Small intestine (tissue), 7 donors: Measurements from ENCODE around the gene AASDH. TPM values are rescaled to one million over a fixed set of nuclear protein-coding genes. Genes with fewer than 3 reads are reported as not detected.
A peak's percentile ranks its signal among the peaks of the same experiment; 100 is the strongest.

Source experiments
- DNase-seq, 2 donors: peaks; one replicate each; pipeline versions ENCODE4 v3.0.0 to v3.0.0-alpha.2; 2013
- FAIRE-seq: peaks from 2 replicates; lab custom pipeline; 2012; peaks lifted over from hg19 to GRCh38; lab: Jason Lieb, UNC
- H3K27ac ChIP-seq, 3 donors: one replicate each; pipeline ENCODE4 v1.5.1; 2013; ENCODE audit warnings: low read length in 2 of 3, mild to moderate bottlenecking in 2 of 3, control low read depth in 1 of 3, inconsistent platforms in 1 of 3, low read depth in 1 of 3, moderate library complexity in 1 of 3
- H3K27me3 ChIP-seq, 3 donors: one replicate each; pipeline ENCODE4 v1.6.1; 2013; ENCODE audit warnings: low read length in 3 of 3, inconsistent platforms in 1 of 3; ENCODE audit not compliant: control insufficient read depth in 3 of 3, insufficient read depth in 3 of 3
- H3K36me3 ChIP-seq, 3 donors: one replicate each; pipeline ENCODE4 v1.6.1; 2013; ENCODE audit warnings: low read length in 3 of 3, inconsistent platforms in 1 of 3, low read depth in 1 of 3, mild to moderate bottlenecking in 1 of 3, moderate library complexity in 1 of 3; ENCODE audit not compliant: control insufficient read depth in 3 of 3, insufficient read depth in 2 of 3
- H3K4me1 ChIP-seq, 3 donors: one replicate each; pipeline ENCODE4 v1.6.1; 2013; ENCODE audit warnings: low read length in 2 of 3, inconsistent platforms in 1 of 3, low read depth in 1 of 3, mild to moderate bottlenecking in 1 of 3, moderate library complexity in 1 of 3; ENCODE audit not compliant: control insufficient read depth in 3 of 3, insufficient read depth in 2 of 3
- H3K4me3 ChIP-seq, 3 donors: one replicate each; pipeline ENCODE4 v1.5.1; 2013; ENCODE audit warnings: low read length in 3 of 3, control low read depth in 1 of 3, inconsistent platforms in 1 of 3, low read depth in 1 of 3, mild to moderate bottlenecking in 1 of 3, moderate library complexity in 1 of 3
- H3K9me3 ChIP-seq, 2 donors: one replicate each; pipeline ENCODE4 v1.6.1; 2013; ENCODE audit warnings: low read depth in 1 of 2, low read length in 1 of 2; ENCODE audit not compliant: control insufficient read depth in 2 of 2, insufficient read depth in 1 of 2
- WGBS, 3 donors: extraction: QIAGEN DNeasy Blood & Tissue Kit; methylation state at CpG; one replicate each; pipeline ENCODE4 v1.1.7; 2013; 5-methylcytosine and 5-hydroxymethylcytosine counted together
- polyA plus RNA-seq, 4 donors: library from polyadenylated mRNA; stranded (reverse) in 3 of 4; unstranded in 1 of 4; fragments of 200-250 nt in 3 of 4; fragments of 120-200 nt in 1 of 4; gene quantifications; one replicate each; pipeline versions ENCODE4 v1.2.1 to v1.2.3, GENCODE V29; 2013
- donor health status: healthy with polysubstance abuse.
- donor health status: control.
- donor health status: control.
- donor health status: Bipolar disorder and iron deficiency.
- donor health status: healthy.

AASDH gene
- polyA plus RNA-seq, 4 donors, result 1.9 to 13.3 (median 4.1) TPM

DNA sequence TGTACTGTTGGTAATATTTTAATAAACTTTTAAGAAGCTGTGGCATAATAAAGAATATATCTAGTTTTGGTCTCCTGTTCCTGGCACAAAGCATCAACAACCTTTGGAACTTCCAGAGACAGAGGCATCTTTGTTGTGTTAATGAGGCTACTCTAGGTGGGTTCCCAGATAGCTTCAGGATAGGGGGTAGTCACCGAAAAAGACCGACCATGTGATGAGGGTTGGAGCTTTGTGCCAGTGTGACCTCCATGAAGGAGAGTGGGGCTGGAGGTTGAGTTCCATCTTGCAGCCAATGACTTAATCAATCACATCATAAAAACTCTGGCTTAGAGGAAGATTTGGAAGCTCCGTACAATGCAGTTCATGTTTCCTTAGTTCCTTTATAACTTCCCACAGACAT lies 38.2 kb upstream of the AASDH start:
- WGBS, 3 donors, result 80 to 93% (median 83%) methylated on average over 3 of the region's 3 CpGs
- Histone ChIP-seq H3K9me3 (no peaks in the 10 kb centered on the region), H3K27ac (no peak overlapping the region), H3K4me1 (no peaks in the 10 kb centered on the region), H3K4me3 (no peak overlapping the region), H3K27me3 (no peaks in the 10 kb centered on the region), H3K36me3 (peaks cover 0 to 2% (median 0%) of the 10 kb centered on the region in 3 donors)
- DNase-seq (no peak), FAIRE-seq (no peak)

DNA sequence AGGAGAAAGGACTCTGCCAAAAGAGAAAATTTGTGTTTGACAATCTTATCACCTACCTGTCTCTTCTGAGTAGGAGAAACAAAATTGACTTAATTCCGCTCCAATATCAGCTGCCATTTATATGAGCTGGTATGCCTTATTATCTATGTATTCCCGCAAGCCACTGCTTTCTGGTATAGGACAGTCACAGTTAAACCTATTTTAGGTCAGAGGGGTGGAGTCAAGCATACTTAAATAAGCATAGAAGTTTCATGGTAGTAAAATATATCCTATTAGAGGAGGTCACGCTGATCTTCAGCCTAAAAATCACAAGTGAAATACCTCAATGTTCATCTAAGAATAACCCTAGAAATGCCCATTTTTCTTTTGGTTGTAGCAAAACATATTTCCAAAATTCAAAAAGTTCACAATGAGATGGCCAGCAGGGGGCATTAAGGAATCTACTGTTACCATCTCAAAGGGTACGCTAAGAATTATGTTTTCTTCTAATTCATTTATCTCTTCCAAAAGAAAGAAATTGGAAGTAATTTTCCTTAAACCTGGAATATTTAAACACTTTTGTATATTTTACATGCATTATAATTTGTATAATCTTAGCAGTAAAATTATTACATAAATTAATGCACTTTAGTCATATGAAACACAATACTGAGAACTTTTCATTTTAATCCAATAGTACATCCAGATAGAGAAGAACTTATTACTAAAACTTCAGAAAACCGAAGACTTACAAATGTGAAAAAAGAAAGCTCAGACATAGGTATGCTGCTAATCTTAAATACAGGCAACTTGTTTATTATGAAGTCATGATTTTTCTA lies 37.6 kb upstream of the AASDH start:
- peak; percentile 84 for FAIRE-seq
- Histone ChIP-seq H3K4me3 (no peak overlapping the region), H3K9me3 (no peaks in the 10 kb centered on the region), H3K27me3 (no peaks in the 10 kb centered on the region), H3K4me1 (no peaks in the 10 kb centered on the region), H3K27ac (no peak overlapping the region), H3K36me3 (peaks cover 0 to 2% (median 0%) of the 10 kb centered on the region in 3 donors)
- peak; percentile 40 to 44 for DNase-seq
- whole genome bisulfite sequencing, 3 donors, result 60 to 71% (median 65%) methylated on average over 5 of the region's 5 CpGs

DNA sequence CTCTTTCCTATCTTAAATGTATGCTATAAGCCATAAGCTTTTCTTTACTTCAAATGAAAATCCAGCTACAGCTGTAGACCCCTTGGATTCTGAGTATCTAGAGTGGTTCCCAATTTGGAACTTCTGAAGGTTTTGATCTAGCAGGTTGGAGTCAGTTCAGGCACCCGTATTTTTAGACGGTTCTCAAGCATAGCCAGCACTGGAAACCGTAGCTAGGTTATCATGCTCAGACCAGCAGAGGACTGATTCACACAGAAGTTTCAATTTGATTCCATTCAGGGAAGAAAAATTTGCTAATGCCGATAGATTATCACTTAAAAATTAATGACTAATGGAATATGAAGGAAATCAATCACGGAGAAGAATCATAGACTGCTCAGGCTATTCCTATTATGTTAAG lies 36.9 kb upstream of the AASDH start:
- Histone ChIP-seq H3K27me3 (no peaks in the 10 kb centered on the region), H3K4me1 (no peaks in the 10 kb centered on the region), H3K36me3 (peaks cover 0 to 2% (median 0%) of the 10 kb centered on the region in 3 donors), H3K27ac (no peak overlapping the region), H3K9me3 (no peaks in the 10 kb centered on the region), H3K4me3 (no peak overlapping the region)
- 90 to 93% (median 90%) methylated on average over 5 of the region's 5 CpGs for WGBS, 3 donors
- FAIRE-seq (no peak), DNase-seq (no peak)

DNA sequence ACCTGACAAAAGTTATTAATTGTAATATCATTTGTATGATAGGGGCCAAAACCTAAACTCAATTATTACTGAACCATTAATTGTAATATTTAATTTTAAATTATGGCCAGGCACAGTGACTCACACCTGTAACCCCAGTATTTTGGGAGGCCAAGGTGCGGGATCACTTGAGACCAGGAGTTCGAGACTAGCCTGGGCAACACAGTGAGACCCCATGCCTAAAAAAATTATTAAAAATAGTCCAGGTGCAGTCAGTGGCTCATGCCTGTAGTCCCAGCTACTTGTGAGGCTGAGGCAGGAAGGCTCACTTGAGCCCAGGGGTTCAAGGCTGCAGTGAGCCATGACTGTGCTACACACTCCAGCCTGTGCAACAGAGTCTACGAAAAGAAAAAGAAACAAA lies 30.1 kb upstream of the AASDH start:
- H3K4me1 ChIP-seq, result no peaks in the 10 kb centered on the region
- DNase-seq (no peak), FAIRE-seq (no peak)
- H3K36me3 ChIP-seq, result peaks cover 0 to 5% (median 0%) of the 10 kb centered on the region in 3 donors
- WGBS, 3 donors, result 93 to 97% (median 96%) methylated on average over 3 of the region's 3 CpGs
- H3K27me3 ChIP-seq, result no peaks in the 10 kb centered on the region
- no peak overlapping the region for H3K4me3 ChIP-seq
- no peak overlapping the region for H3K27ac ChIP-seq
- H3K9me3 ChIP-seq, result no peaks in the 10 kb centered on the region

DNA sequence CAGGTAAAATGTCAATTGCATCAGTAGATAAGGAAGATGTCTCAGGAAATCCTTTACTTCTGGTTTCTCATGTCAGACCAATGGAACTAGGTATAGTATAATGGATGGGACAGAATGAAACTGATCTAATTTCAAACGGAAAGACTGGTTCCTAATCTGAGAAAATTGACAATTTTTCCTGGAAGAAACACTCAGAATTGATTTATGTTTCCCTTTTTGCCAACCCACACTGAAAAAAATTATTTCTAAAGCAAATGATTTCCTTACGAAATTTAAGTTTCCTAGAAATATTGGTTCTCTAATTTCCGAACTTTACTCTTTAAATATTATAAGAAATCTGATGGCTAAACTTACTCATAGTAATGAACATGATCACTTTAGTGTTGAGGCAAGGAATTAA lies 29.1 kb upstream of the AASDH start:
- DNase-seq (no peak), FAIRE-seq (no peak)
- H3K27me3 ChIP-seq, result no peaks in the 10 kb centered on the region
- WGBS, 3 donors, result 68 to 78% (median 73%) methylated on average over 3 of the region's 3 CpGs
- H3K4me3 ChIP-seq, result no peak overlapping the region
- no peaks in the 10 kb centered on the region for H3K4me1 ChIP-seq
- H3K36me3 ChIP-seq, result peaks cover 0 to 5% (median 0%) of the 10 kb centered on the region in 3 donors
- H3K27ac ChIP-seq, result no peak overlapping the region
- no peaks in the 10 kb centered on the region for H3K9me3 ChIP-seq

DNA sequence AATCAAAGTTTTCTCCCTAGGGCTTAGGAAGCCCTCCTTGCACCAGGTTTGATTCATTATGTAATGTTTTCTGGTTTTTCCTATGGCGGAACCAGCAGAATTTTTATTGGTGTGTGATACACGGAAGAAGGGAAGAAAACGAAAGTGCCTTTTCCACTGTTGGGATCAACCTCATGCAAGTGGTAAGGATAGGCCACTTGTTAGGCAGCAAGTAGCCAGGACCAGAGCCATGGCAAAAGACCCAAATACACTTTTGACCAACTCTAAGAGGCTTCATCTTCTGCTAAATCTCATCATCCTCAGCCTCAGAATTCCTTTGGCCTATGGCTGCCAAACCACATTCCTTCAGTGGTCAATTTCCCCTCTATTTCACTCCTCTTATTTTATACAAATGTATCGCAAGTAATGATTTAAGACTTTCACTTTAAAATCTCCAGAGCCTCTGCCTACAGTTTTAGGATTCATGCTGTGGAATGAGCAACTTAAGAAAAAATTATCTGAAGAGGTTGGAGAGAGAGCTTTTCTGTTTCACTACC lies 26.9 kb upstream of the AASDH start:
- peak in 1 of 2 donors; percentile 54 for DNase-seq
- no peak for FAIRE-seq
- Histone ChIP-seq H3K27ac (peak overlapping the region in 1 of 3 donors; percentile 18), H3K36me3 (peaks cover 0 to 3% (median 0%) of the 10 kb centered on the region in 3 donors), H3K9me3 (no peaks in the 10 kb centered on the region), H3K4me1 (no peaks in the 10 kb centered on the region), H3K27me3 (no peaks in the 10 kb centered on the region), H3K4me3 (no peak overlapping the region)
- 63 to 83% (median 78%) methylated on average over 4 of the region's 4 CpGs for WGBS, 3 donors

DNA sequence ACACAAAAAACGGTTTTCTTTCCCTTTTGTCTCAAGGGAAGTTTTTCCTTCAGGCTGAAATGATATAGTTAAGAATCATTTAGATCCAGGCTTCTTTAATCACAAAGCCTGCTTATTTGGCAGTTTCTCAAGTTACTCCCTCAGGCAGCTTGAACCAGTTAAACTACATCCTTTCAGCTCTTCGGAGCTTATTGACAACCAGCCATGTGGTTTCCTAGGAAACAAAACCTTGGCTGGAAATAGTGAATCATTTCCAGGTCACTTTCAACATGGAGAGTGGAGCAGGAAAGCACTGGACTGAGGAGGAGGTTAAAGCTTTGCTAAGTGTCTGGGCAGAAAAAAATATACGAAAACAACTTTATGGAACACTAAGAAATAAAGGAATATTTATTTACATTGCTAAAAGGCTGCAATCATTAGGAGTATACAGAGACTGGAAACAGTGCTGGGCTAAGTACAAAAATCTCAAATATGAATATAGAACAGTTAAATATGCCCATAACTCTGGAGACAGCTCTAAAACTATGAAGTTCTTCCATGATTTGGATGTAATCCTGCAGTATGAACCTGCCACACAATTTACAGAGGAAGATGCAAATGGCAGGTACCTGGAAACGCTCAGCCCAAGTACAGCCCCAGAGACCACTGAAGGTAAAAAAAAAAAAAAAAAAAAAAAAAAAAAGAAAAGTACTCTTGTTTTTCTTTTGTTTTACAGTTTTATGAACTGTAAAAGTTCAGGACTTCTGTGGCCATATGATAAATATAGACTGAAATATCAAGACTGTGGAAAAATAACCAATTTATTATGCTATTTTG lies 23.2 kb upstream of the AASDH start:
- Histone ChIP-seq H3K4me3 (peak overlapping the region in 1 of 3 donors; percentile 8), H3K4me1 (no peaks in the 10 kb centered on the region), H3K9me3 (no peaks in the 10 kb centered on the region), H3K27ac (peak overlapping the region in 2 of 3 donors; percentile 34 to 66), H3K27me3 (no peaks in the 10 kb centered on the region), H3K36me3 (peaks cover 0 to 4% (median 0%) of the 10 kb centered on the region in 3 donors)
- 31 to 37% (median 36%) methylated on average over 4 of the region's 4 CpGs for WGBS, 3 donors
- DNase-seq (peak; percentile 84 to 88), FAIRE-seq (no peak)

DNA sequence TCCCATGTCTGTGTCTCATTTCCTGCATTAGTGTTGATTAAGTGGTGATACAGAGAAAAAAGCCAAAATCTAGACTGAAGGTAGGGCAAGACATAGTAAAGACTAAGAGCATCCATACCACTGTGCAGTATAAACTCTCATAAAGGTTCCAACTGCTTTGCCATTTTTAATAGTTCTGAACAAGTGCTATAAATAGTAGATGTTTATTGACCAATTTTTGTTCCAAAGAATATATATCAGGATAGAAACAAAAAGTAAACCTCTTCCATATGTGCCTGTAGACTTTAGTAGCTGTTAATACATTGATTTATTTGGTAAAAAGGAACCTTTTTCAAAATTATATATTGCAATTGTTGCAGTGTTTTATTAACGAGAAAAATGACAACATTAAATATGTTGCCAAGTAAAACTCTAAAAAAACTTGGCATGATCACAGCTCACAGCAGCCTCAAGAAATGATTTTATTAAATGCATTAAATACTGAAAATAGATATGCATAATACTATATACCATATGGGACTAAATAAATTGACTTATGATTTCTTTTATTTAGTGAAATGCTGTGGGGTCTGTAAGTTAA lies 22.3 kb upstream of the AASDH start:
- FAIRE-seq, result no peak
- peak overlapping the region in 1 of 3 donors; percentile 66 for H3K27ac ChIP-seq

More for the DNA sequence above, 22.3 kb upstream of the AASDH start:
- Histone ChIP-seq H3K27me3 (no peaks in the 10 kb centered on the region), H3K4me3 (no peak overlapping the region), H3K36me3 (peaks cover 0 to 6% (median 0%) of the 10 kb centered on the region in 3 donors), H3K9me3 (no peaks in the 10 kb centered on the region), H3K4me1 (no peaks in the 10 kb centered on the region)
- WGBS, 3 donors, result 33 to 47% (median 37%) methylated on average over 1 of the region's 1 CpG
- DNase-seq, result no peak
